ENCODE data around the gene KCNJ6. TPM values are rescaled to one million over a fixed set of nuclear protein-coding genes. Genes with fewer than 3 reads are reported as not detected.

Gene KCNJ6
- total and polyA plus RNA-seq, 10 of the 15 experiments (the other 5 are each of a cell fraction or from before 2014, with no cell fraction given): 0.03 to 0.07 (median 0.04) TPM; not detected in 7

- TF ChIP-seq NFYA (IDR thresholded peaks at IDR 0.05; ENCODE audit: borderline replicate concordance, low read depth, low read length): no peak
- no peak for TF ChIP-seq ZBTB11 (CRISPR knock-in tag; IDR thresholded peaks at IDR 0.05)
- TF ChIP-seq BMI1 (IDR thresholded peaks at IDR 0.05; ENCODE audit: borderline replicate concordance): no peak
- 0 out of 4 replicates have a peak, but pooled peaks of 1 of the 2 experiments have one; percentile 15 for TF ChIP-seq IKZF2 (IDR thresholded peaks at IDR 0.05)
- 0 out of 2 replicates have a peak, but pooled peaks have one; percentile 19 for TF ChIP-seq NFIC (IDR thresholded peaks at IDR 0.05; ENCODE audit: low read depth, low read length)
- no peak for TF ChIP-seq JUND (IDR thresholded peaks at IDR 0.05; ENCODE audit: low read depth, low read length)
- TF ChIP-seq NR2C1 (IDR thresholded peaks at IDR 0.05): peak; percentile 43; the same call in 1 of the 2 replicates
- TF ChIP-seq, protein P1, sequence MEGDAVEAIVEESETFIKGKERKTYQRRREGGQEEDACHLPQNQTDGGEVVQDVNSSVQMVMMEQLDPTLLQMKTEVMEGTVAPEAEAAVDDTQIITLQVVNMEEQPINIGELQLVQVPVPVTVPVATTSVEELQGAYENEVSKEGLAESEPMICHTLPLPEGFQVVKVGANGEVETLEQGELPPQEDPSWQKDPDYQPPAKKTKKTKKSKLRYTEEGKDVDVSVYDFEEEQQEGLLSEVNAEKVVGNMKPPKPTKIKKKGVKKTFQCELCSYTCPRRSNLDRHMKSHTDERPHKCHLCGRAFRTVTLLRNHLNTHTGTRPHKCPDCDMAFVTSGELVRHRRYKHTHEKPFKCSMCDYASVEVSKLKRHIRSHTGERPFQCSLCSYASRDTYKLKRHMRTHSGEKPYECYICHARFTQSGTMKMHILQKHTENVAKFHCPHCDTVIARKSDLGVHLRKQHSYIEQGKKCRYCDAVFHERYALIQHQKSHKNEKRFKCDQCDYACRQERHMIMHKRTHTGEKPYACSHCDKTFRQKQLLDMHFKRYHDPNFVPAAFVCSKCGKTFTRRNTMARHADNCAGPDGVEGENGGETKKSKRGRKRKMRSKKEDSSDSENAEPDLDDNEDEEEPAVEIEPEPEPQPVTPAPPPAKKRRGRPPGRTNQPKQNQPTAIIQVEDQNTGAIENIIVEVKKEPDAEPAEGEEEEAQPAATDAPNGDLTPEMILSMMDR (IDR thresholded peaks at IDR 0.05 in 2 of 3, conservative IDR thresholded peaks at IDR 0.05 in 1 of 3; ENCODE audit: control insufficient read depth in 2 of 3, extremely low read depth in 1 of 3, insufficient read depth in 1 of 3, low read depth in 3 of 3, low read length in 3 of 3): no peak
- TF ChIP-seq MAX (IDR thresholded peaks at IDR 0.05; ENCODE audit: low read depth, low read length): no peak
- TF ChIP-seq JUNB (IDR thresholded peaks at IDR 0.05): peak; percentile 60
- no peak for TF ChIP-seq TARDBP (IDR thresholded peaks at IDR 0.05; ENCODE audit: borderline replicate concordance)
- TF ChIP-seq CBX3 (IDR thresholded peaks at IDR 0.05; ENCODE audit: borderline replicate concordance, low read depth): no peak
- no peak for TF ChIP-seq MTA2 (IDR thresholded peaks at IDR 0.05; ENCODE audit: low read depth)
- TF ChIP-seq PBX3 (IDR thresholded peaks at IDR 0.05; ENCODE audit: insufficient replicate concordance, low read depth, low read length): no peak
- TF ChIP-seq SMARCA5 (IDR thresholded peaks at IDR 0.05): no peak
- peak; percentile 76 for TF ChIP-seq PKNOX1 (IDR thresholded peaks at IDR 0.05)
- TF ChIP-seq REST (IDR thresholded peaks at IDR 0.05; ENCODE audit: low read depth, low read length): no peak
- TF ChIP-seq, protein P2, sequence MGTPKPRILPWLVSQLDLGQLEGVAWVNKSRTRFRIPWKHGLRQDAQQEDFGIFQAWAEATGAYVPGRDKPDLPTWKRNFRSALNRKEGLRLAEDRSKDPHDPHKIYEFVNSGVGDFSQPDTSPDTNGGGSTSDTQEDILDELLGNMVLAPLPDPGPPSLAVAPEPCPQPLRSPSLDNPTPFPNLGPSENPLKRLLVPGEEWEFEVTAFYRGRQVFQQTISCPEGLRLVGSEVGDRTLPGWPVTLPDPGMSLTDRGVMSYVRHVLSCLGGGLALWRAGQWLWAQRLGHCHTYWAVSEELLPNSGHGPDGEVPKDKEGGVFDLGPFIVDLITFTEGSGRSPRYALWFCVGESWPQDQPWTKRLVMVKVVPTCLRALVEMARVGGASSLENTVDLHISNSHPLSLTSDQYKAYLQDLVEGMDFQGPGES (IDR thresholded peaks at IDR 0.05): no peak
These were observed 292.6 kb downstream of the KCNJ6 start (continued) for GRCh38 chr21:37623689-37624088.

Measured in GM12878 (cell line).